ENCODE measurements around the gene CERS6.

GRCh38 chr2:168441214-168441872 lies 14.7 kb upstream of the CERS6 start:
- TF ChIP-seq CTCF (conservative IDR thresholded peaks at IDR 0.05) = no peak
- TF ChIP-seq EZH2 (IDR thresholded peaks at IDR 0.05; ENCODE audit: low read depth) = no peak
